K562 (cell line): ENCODE data around the gene RGS19. TPM values are rescaled to one million over a fixed set of nuclear protein-coding genes. Genes with fewer than 3 reads are reported as not detected.

Source experiments
- ATAC-seq: fragments of 200-7000 bp; cut with Tn5 transposase; 3 replicates; pipeline ENCODE4 v1.9.1; 2020; ENCODE audit warnings: moderate library complexity
- BruUV-seq: library from RNA; stranded (reverse); fragments of 400-500 nt; replicated peaks from 2 replicates; lab custom pipeline; 2021; lab: Mats Ljungman, UMichigan
- CTCF ChIA-PET: fragments of 300-600 bp; formaldehyde crosslinking; extraction: SDS; loops from one replicate; lab custom pipeline; 2021; ENCODE audit warnings: low intra/inter-chr PET ratio; lab: Yijun Ruan, JAX
- POLR2A ChIA-PET: fragments of 300-600, 350-650 bp; sonication (Branson Sonifier 250); formaldehyde crosslinking; extraction: SDS; loops from one replicate; lab custom pipeline; 2021; ENCODE audit warnings: antibody characterized with exemption, inconsistent platforms; lab: Yijun Ruan, JAX
- DNase-seq, 4 experiments: peaks; one replicate each; pipeline versions ENCODE4 v3.0.0 to v3.0.0-alpha.2; 2011 to 2018; ENCODE audit warnings: low spot score in 3 of 4, mixed read lengths in 3 of 4; ENCODE audit errors: extremely low read depth in 1 of 4
- FAIRE-seq: peaks from 2 replicates; lab custom pipeline; 2011; peaks lifted over from hg19 to GRCh38; lab: Jason Lieb, UNC
- H2AFZ ChIP-seq: 2 replicates; pipeline ENCODE4 v1.6.0; 2011; ENCODE audit warnings: low read depth, low read length, control low read depth, inconsistent platforms
- H3K27ac ChIP-seq: fragments of 200-600 bp; 3 replicates; pipeline ENCODE4 v1.8.0; 2011; ENCODE audit warnings: low read depth, mild to moderate bottlenecking, control low read depth, inconsistent platforms, low read length, moderate library complexity, mixed read lengths; ENCODE audit errors: extremely low read depth
- H3K27me3 ChIP-seq, 2 experiments: fragments of 300-600 bp in 1 of 2; 2 replicates in 1 of 2; 3 replicates in 1 of 2; pipeline versions ENCODE4 v1.6.0 to v1.8.0; 2011; ENCODE audit warnings: inconsistent platforms in 2 of 2, low read length in 2 of 2, mild to moderate bottlenecking in 1 of 2, mixed read lengths in 1 of 2, moderate library complexity in 1 of 2; ENCODE audit not compliant: control insufficient read depth in 2 of 2, insufficient read depth in 2 of 2
- H3K36me3 ChIP-seq: fragments of 300-600 bp; 3 replicates; pipeline ENCODE4 v1.8.0; 2011; ENCODE audit warnings: mild to moderate bottlenecking, low read length, inconsistent platforms; ENCODE audit not compliant: control insufficient read depth, insufficient read depth
- H3K4me1 ChIP-seq, 2 experiments: fragments of 200-600 bp in 1 of 2; replicated peaks in 1 of 2; 2 replicates in 1 of 2; 3 replicates in 1 of 2; pipeline versions ENCODE4 v1.5.1 to v1.8.0; 2011; ENCODE audit warnings: inconsistent platforms in 2 of 2, low read length in 2 of 2, mild to moderate bottlenecking in 1 of 2, mixed read lengths in 1 of 2, moderate library complexity in 1 of 2; ENCODE audit not compliant: control insufficient read depth in 2 of 2, insufficient read depth in 2 of 2
- H3K4me2 ChIP-seq: 2 replicates; pipeline ENCODE4 v1.6.1; 2011; ENCODE audit warnings: low read length, control low read depth, inconsistent platforms, mixed read lengths; ENCODE audit not compliant: insufficient read depth
- H3K4me3 ChIP-seq: fragments of 200-600 bp; sonication (generic), shearing (Covaris generic); 2 replicates; pipeline ENCODE4 v1.5.1; 2016; ENCODE audit warnings: control low read depth, inconsistent platforms
- H3K79me2 ChIP-seq: fragments of 200-600 bp; 3 replicates; pipeline ENCODE4 v1.8.0; 2011; ENCODE audit warnings: low read length, inconsistent platforms; ENCODE audit not compliant: control insufficient read depth, insufficient read depth
- H3K9ac ChIP-seq, 2 experiments: 2 replicates each; pipeline versions ENCODE4 v1.6.0 to v1.6.1; 2011; ENCODE audit warnings: low read depth in 2 of 2, low read length in 2 of 2, control low read depth in 1 of 2, inconsistent platforms in 1 of 2, mild to moderate bottlenecking in 1 of 2, mixed read lengths in 1 of 2; ENCODE audit not compliant: insufficient read depth in 1 of 2
- H3K9me1 ChIP-seq: one replicate; pipeline ENCODE4 v1.6.0; 2011; ENCODE audit warnings: inconsistent platforms, mild to moderate bottlenecking, low read length, moderate library complexity; ENCODE audit not compliant: control insufficient read depth, insufficient read depth
- H3K9me3 ChIP-seq: replicated peaks from 2 replicates; pipeline ENCODE4 v1.5.1; 2011; ENCODE audit warnings: low read depth, low read length, inconsistent platforms; ENCODE audit not compliant: control insufficient read depth, insufficient read depth
- H4K20me1 ChIP-seq: replicated peaks from 2 replicates; pipeline ENCODE4 v1.6.1; 2011; ENCODE audit warnings: low read length, inconsistent platforms, mixed read lengths; ENCODE audit not compliant: control insufficient read depth, insufficient read depth
- CBX8 ChIP-seq: fragments of 200-600 bp; sonication (generic); IDR thresholded peaks from 2 replicates; pipeline ENCODE4 v1.6.1; 2012; ENCODE audit warnings: borderline replicate concordance, mixed run types, low read depth, mild to moderate bottlenecking, moderate library complexity, mixed read lengths, low read length, control low read depth, inconsistent platforms; ENCODE audit not compliant: poor library complexity, severe bottlenecking; ENCODE audit errors: extremely low read depth
- GATAD2B ChIP-seq: fragments of 450-650 bp; IDR thresholded peaks from 2 replicates; pipeline ENCODE4 v1.6.1; 2017; ENCODE audit warnings: mild to moderate bottlenecking, borderline replicate concordance
- IFI16 ChIP-seq: fragments of 250-450 bp; sonication (Bioruptor Pico); IDR thresholded peaks from 2 replicates; pipeline ENCODE4 v2.1.2; 2022; ENCODE audit warnings: mild to moderate bottlenecking, inconsistent platforms
- POU5F1 ChIP-seq: fragments of 150-350 bp; IDR thresholded peaks from 2 replicates; pipeline ENCODE4 v1.6.1; 2014; ENCODE audit warnings: borderline replicate concordance, low read length, low read depth, mild to moderate bottlenecking; ENCODE audit not compliant: partially characterized antibody
- SAP30 ChIP-seq: fragments of 200-600 bp; sonication (generic); IDR thresholded peaks from 2 replicates; pipeline ENCODE4 v1.6.1; 2012; ENCODE audit warnings: borderline replicate concordance, low read depth, mild to moderate bottlenecking, moderate library complexity, low read length, control low read depth, inconsistent platforms; ENCODE audit not compliant: insufficient read depth, poor library complexity, severe bottlenecking
- ZBTB7A ChIP-seq: IDR thresholded peaks from 2 replicates; pipeline ENCODE4 v1.6.1; 2011; ENCODE audit warnings: low read depth, mild to moderate bottlenecking, low read length, moderate library complexity, borderline replicate concordance; ENCODE audit not compliant: control insufficient read depth
- ZFX ChIP-seq: sonication (generic); formaldehyde crosslinking; IDR thresholded peaks from 2 replicates; pipeline ENCODE4 v1.8.0; 2022; ENCODE audit warnings: mild to moderate bottlenecking, missing genetic modification reagents, moderate library complexity
- ZMIZ1 ChIP-seq, 2 experiments: fragments of 150-350 bp in 1 of 2; IDR thresholded peaks; 2 replicates each; pipeline ENCODE4 v1.6.1; 2012 to 2016; ENCODE audit warnings: low read depth in 2 of 2, low read length in 2 of 2, mild to moderate bottlenecking in 1 of 2, moderate library complexity in 1 of 2
- ZNF311 ChIP-seq: fragments of 250-450 bp; sonication (Bioruptor Pico); IDR thresholded peaks from 2 replicates; pipeline ENCODE4 v1.4.0; 2020; ENCODE audit warnings: mild to moderate bottlenecking, moderate library complexity
- WGBS: fragments of 100-300 bp; shearing (Covaris generic); methylation state at CpG from one replicate; pipeline ENCODE4 v1.1.6; 2016; ENCODE audit warnings: low coverage, mixed read lengths; ENCODE audit not compliant: insufficient coverage; ENCODE audit errors: missing lambda C conversion rate; 5-methylcytosine and 5-hydroxymethylcytosine counted together
- in situ Hi-C: fragments of 300-500 bp; cut with MboI; formaldehyde crosslinking; loops from 4 replicates; pipeline ENCODE4 v1.15.0; 2018; ENCODE audit warnings: inconsistent platforms, mixed read lengths
- intact Hi-C: fragments of 100-400 bp; cut with micrococcal nuclease; formaldehyde crosslinking; loops from 2 replicates; pipeline ENCODE4 v1.14.2; 2022
- polyA plus RNA-seq, 8 experiments: library from polyadenylated mRNA; depleted of rRNA in 4 of 8; stranded (reverse) in 5 of 8; unstranded in 3 of 8; fragments of >200 nt; fragmentation: Nextera tagmentation in 2 of 8; fragmentation: Illumina TruSeq in 1 of 8; extraction: Ambion mirVana in 2 of 8; extraction: Trizol in 1 of 8; gene quantifications; 2 replicates each; pipeline versions ENCODE4 v1.2.1 to v1.2.3, GENCODE V29; 2011 to 2014; ENCODE audit warnings: inconsistent platforms in 1 of 8, missing spikeins in 1 of 8
- total RNA-seq, 7 experiments: library from RNA; depleted of rRNA in 6 of 7; stranded (reverse); fragments of >200 nt in 6 of 7; fragmentation: Illumina TruSeq in 2 of 7; extraction: Trizol in 2 of 7; gene quantifications; 2 replicates each; pipeline versions ENCODE4 v1.2.1 to v1.2.3, GENCODE V29; 2011 to 2021; ENCODE audit warnings: low replicate concordance in 1 of 7
- TF ChIP-seq, protein P1 (sequence below): fragments of 200-800 bp; sonication (Bioruptor generic); IDR thresholded peaks from 2 replicates; pipeline ENCODE4 v1.6.1; 2017; ENCODE audit warnings: missing genetic modification characterization, missing compliant biosample characterization
- TF ChIP-seq, protein P2 (sequence below): fragments of 250-450 bp; sonication (Bioruptor Pico); IDR thresholded peaks from 2 replicates; pipeline ENCODE4 v1.9.0; 2021; ENCODE audit warnings: mild to moderate bottlenecking, inconsistent platforms

RGS19 gene
- total and polyA plus RNA-seq, 9 of the 15 experiments (the other 6 are each of a cell fraction or from before 2014, with no cell fraction given), result 0.41 to 23.7 (median 14.6) TPM

GRCh38 chr20:64080013-64080812, 895 bp upstream of the RGS19 start, which contains the start of gene OPRL1:
TSS of gene OPRL1 (plus strand) at chr20:64080082. CDS start at chr20:64092721, 12,639 bp downstream.
- ChIA-PET CTCF (no interaction called here), POLR2A (interaction anchor here (0.5 to 1.2 kb wide), 2 partner anchors 18 to 20 kb away, joined by 3 read pairs; no protein-coding TSS in a partner anchor)
- Histone ChIP-seq H3K36me3 (no peaks in the 10 kb centered on the region), H3K4me1 (peaks cover 16 to 90% of the 10 kb centered on the region in 2 experiments; a peak in 4 of 5 replicates), H3K9me1 (no peaks in the 10 kb centered on the region), H3K27ac (peak within 1 kb of the TSS; percentile 75), H3K27me3 (peaks cover 6 to 15% of the 10 kb centered on the region in 2 experiments; a peak in 4 of 5 replicates), H3K79me2 (peaks cover 10% of the 10 kb centered on the region; the same call in 2 of the 3 replicates), H3K4me3 (peak within 1 kb of the TSS; percentile 70), H3K9ac (peak within 1 kb of the TSS; percentile 78 to 94), H4K20me1 (no peaks in the 10 kb centered on the region; the same call in 1 of the 2 replicates), H2AFZ (peak within 1 kb of the TSS; percentile 90), H3K9me3 (no peaks in the 10 kb centered on the region), H3K4me2 (peak within 1 kb of the TSS; percentile 70)
- no peak for FAIRE-seq
- in situ Hi-C loops (no loop called here), intact Hi-C loops (no loop called here)
- no peak for DNase-seq
- BruUV-seq, result no TSS peak
- ATAC-seq, result no peak; the same call in 2 of the 3 replicates
- WGBS, result 14% methylated on average over 27 of the region's 62 CpGs
- TF ChIP-seq ZFX (CRISPR knock-in tag) (0 out of 2 replicates have a peak, but pooled peaks have one; percentile 23), ZBTB7A (0 out of 2 replicates have a peak, but pooled peaks have one; percentile 19), ZMIZ1 (IDR thresholded peaks at IDR 0.05; ENCODE audit: low read depth in 2 of 2, low read length in 2 of 2) (no peak), POU5F1 (no peak), IFI16 (CRISPR knock-in tag) (no peak), SAP30 (peak; percentile 16), GATAD2B (0 out of 2 replicates have a peak, but pooled peaks have one; percentile 2), ZNF311 (CRISPR knock-in tag) (no peak), CBX8 (no peak)
- TF ChIP-seq, protein P1, sequence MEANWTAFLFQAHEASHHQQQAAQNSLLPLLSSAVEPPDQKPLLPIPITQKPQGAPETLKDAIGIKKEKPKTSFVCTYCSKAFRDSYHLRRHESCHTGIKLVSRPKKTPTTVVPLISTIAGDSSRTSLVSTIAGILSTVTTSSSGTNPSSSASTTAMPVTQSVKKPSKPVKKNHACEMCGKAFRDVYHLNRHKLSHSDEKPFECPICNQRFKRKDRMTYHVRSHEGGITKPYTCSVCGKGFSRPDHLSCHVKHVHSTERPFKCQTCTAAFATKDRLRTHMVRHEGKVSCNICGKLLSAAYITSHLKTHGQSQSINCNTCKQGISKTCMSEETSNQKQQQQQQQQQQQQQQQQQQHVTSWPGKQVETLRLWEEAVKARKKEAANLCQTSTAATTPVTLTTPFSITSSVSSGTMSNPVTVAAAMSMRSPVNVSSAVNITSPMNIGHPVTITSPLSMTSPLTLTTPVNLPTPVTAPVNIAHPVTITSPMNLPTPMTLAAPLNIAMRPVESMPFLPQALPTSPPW (CRISPR knock-in tag), result peak; percentile 61
- TF ChIP-seq, protein P2, sequence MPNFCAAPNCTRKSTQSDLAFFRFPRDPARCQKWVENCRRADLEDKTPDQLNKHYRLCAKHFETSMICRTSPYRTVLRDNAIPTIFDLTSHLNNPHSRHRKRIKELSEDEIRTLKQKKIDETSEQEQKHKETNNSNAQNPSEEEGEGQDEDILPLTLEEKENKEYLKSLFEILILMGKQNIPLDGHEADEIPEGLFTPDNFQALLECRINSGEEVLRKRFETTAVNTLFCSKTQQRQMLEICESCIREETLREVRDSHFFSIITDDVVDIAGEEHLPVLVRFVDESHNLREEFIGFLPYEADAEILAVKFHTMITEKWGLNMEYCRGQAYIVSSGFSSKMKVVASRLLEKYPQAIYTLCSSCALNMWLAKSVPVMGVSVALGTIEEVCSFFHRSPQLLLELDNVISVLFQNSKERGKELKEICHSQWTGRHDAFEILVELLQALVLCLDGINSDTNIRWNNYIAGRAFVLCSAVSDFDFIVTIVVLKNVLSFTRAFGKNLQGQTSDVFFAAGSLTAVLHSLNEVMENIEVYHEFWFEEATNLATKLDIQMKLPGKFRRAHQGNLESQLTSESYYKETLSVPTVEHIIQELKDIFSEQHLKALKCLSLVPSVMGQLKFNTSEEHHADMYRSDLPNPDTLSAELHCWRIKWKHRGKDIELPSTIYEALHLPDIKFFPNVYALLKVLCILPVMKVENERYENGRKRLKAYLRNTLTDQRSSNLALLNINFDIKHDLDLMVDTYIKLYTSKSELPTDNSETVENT (CRISPR knock-in tag), result no peak
